HG02970 (cell line): ENCODE measurements around the gene GUK1.

ENCODE experiments used
- ATAC-seq: cut with Tn5 transposase; IDR thresholded peaks from one replicate; pipeline ENCODE4 v1.9.1; 2021; ENCODE audit warnings: mild to moderate bottlenecking, moderate library complexity, moderate number of reproducible peaks; ENCODE audit not compliant: unreplicated experiment, low FRiP score

The GUK1 gene

GRCh38 chr1:228123505-228123904 is 16.6 kb upstream of the GUK1 start:
- ATAC-seq, result no peak

GRCh38 chr1:228125185-228125584 is 14.9 kb upstream of the GUK1 start:
- no peak for ATAC-seq

GRCh38 chr1:228131766-228132165 is 8.3 kb upstream of the GUK1 start:
- no peak for ATAC-seq

GRCh38 chr1:228134591-228134990 is 5.5 kb upstream of the GUK1 start:
- no peak for ATAC-seq

- ATAC-seq, result no peak
Observed at GRCh38 chr1:228136901-228137300, 3.2 kb upstream of the GUK1 start.

GRCh38 chr1:228139406-228139930 is 611 bp upstream of the GUK1 start:
- ATAC-seq, result no peak

GRCh38 chr1:228140724-228141225 is 696 bp downstream of the GUK1 start:
- ATAC-seq, result no peak

- ATAC-seq, result no peak
Observed at GRCh38 chr1:228141226-228142044, 1.4 kb downstream of the GUK1 start.

GRCh38 chr1:228142155-228142691 is 2.1 kb downstream of the GUK1 start:
- no peak for ATAC-seq

- ATAC-seq, result no peak
Observed at GRCh38 chr1:228142701-228143136, 2.6 kb downstream of the GUK1 start.

- ATAC-seq, result no peak
Observed at GRCh38 chr1:228143480-228144192, 3.6 kb downstream of the GUK1 start.

- ATAC-seq, result no peak
Observed at GRCh38 chr1:228144193-228144992, 4.3 kb downstream of the GUK1 start.

- ATAC-seq, result no peak
Observed at GRCh38 chr1:228144993-228145343, 4.9 kb downstream of the GUK1 start.

GRCh38 chr1:228145463-228146416 is 5.7 kb downstream of the GUK1 start:
- ATAC-seq, result no peak

- ATAC-seq, result no peak
Observed at GRCh38 chr1:228146417-228147150, 6.5 kb downstream of the GUK1 start.

GRCh38 chr1:228147151-228147693 is 7.1 kb downstream of the GUK1 start:
- no peak for ATAC-seq

- no peak for ATAC-seq
Observed at GRCh38 chr1:228147768-228148167, 7.7 kb downstream of the GUK1 start.

GRCh38 chr1:228148196-228148861 is 8.2 kb downstream of the GUK1 start:
- ATAC-seq, result no peak
